H1 (cell line): ENCODE data around the gene HMGXB3. TPM values are rescaled to one million over a fixed set of nuclear protein-coding genes. Genes with fewer than 3 reads are reported as not detected.

Source experiments
- CTCF ChIA-PET: fragments of 300-600 bp; sonication (Branson Sonifier 250); formaldehyde crosslinking; loops from one replicate; lab custom pipeline; 2021; ENCODE audit not compliant: partially characterized antibody; lab: Charles Lee
- POLR2A ChIA-PET: fragments of 300-600 bp; sonication (Branson Sonifier 250); formaldehyde crosslinking; loops from one replicate; lab custom pipeline; 2021; ENCODE audit warnings: inconsistent platforms; ENCODE audit not compliant: partially characterized antibody; lab: Charles Lee
- DNase-seq, 2 experiments: peaks; one replicate each; pipeline versions ENCODE4 v3.0.0 to v3.0.0-alpha.2; 2010 to 2022; ENCODE audit warnings: low spot score in 2 of 2, low read depth in 1 of 2, mixed read lengths in 1 of 2
- FAIRE-seq: peaks from 2 replicates; lab custom pipeline; 2011; peaks lifted over from hg19 to GRCh38; lab: Jason Lieb, UNC
- H2AFZ ChIP-seq: 2 replicates; pipeline ENCODE4 v1.8.1; 2012; ENCODE audit warnings: low read length, inconsistent platforms
- H2AK5ac ChIP-seq: 2 replicates; pipeline ENCODE4 v1.6.1; 2013; ENCODE audit warnings: low read depth, low read length
- H2BK120ac ChIP-seq: replicated peaks from 2 replicates; pipeline ENCODE3; 2013; ENCODE audit warnings: low read depth, low read length, inconsistent platforms
- H2BK12ac ChIP-seq: 2 replicates; pipeline ENCODE4 v1.6.1; 2013; ENCODE audit warnings: low read depth, low read length
- H2BK15ac ChIP-seq: 2 replicates; pipeline ENCODE4 v1.6.1; 2013; ENCODE audit warnings: low read length
- H2BK20ac ChIP-seq: 2 replicates; pipeline ENCODE4 v1.6.1; 2013; ENCODE audit warnings: low read length
- H2BK5ac ChIP-seq: 2 replicates; pipeline ENCODE4 v1.6.1; 2013; ENCODE audit warnings: low read depth, low read length
- H3K14ac ChIP-seq: 2 replicates; pipeline ENCODE4 v1.6.1; 2013; ENCODE audit warnings: inconsistent platforms; ENCODE audit not compliant: insufficient read length
- H3K18ac ChIP-seq: 2 replicates; pipeline ENCODE4 v1.6.1; 2013; ENCODE audit warnings: low read length; ENCODE audit errors: extremely low read depth
- H3K23ac ChIP-seq: 2 replicates; pipeline ENCODE4 v1.6.1; 2013; ENCODE audit warnings: inconsistent platforms; ENCODE audit not compliant: insufficient read length
- H3K23me2 ChIP-seq: 2 replicates; pipeline ENCODE4 v1.6.1; 2013; ENCODE audit warnings: low read depth, low read length
- H3K27ac ChIP-seq: 2 replicates; pipeline ENCODE4 v1.6.1; 2011; ENCODE audit warnings: low read depth, low read length, inconsistent platforms
- H3K27me3 ChIP-seq, 4 experiments: replicated peaks in 1 of 4; 1 replicate in 1 of 4; 2 replicates in 3 of 4; pipeline versions ENCODE4 v1.6.1 to v1.8.1; 2011 to 2013; ENCODE audit warnings: low read length in 3 of 4, mild to moderate bottlenecking in 3 of 4, inconsistent platforms in 2 of 4, mixed read lengths in 2 of 4, moderate library complexity in 1 of 4; ENCODE audit not compliant: control insufficient read depth in 3 of 4, insufficient read depth in 3 of 4; ENCODE audit errors: extremely low read depth in 1 of 4
- H3K36me3 ChIP-seq, 4 experiments: 2 replicates each; pipeline versions ENCODE4 v1.6.1 to v1.8.1; 2011 to 2013; ENCODE audit warnings: mild to moderate bottlenecking in 4 of 4, low read length in 3 of 4, moderate library complexity in 2 of 4, control low read depth in 1 of 4, inconsistent platforms in 1 of 4; ENCODE audit not compliant: insufficient read depth in 4 of 4, control insufficient read depth in 2 of 4
- H3K4ac ChIP-seq: replicated peaks from 2 replicates; pipeline ENCODE3; 2013; ENCODE audit warnings: low read length, low read depth, mixed read lengths, inconsistent platforms; ENCODE audit not compliant: insufficient read length
- H3K4me1 ChIP-seq, 4 experiments: replicated peaks in 1 of 4; 1 replicate in 1 of 4; 2 replicates in 3 of 4; pipeline versions ENCODE4 v1.6.1 to v1.8.1; 2011 to 2013; ENCODE audit warnings: low read length in 3 of 4, inconsistent platforms in 2 of 4, mixed read lengths in 1 of 4; ENCODE audit not compliant: insufficient read depth in 4 of 4, control insufficient read depth in 3 of 4
- H3K4me2 ChIP-seq, 2 experiments: 2 replicates each; pipeline versions ENCODE4 v1.6.1 to v1.8.1; 2011 to 2013; ENCODE audit warnings: low read depth in 2 of 2, low read length in 2 of 2, control low read depth in 1 of 2, inconsistent platforms in 1 of 2, mild to moderate bottlenecking in 1 of 2; ENCODE audit not compliant: insufficient read depth in 1 of 2
- H3K4me3 ChIP-seq, 4 experiments: fragments of 200-600, 300-600 bp in 1 of 4; sonication (generic), shearing (Covaris generic), sonication (Bioruptor Twin) in 1 of 4; 2 replicates each; pipeline versions ENCODE4 v1.5.1 to v1.8.1; 2011 to 2016; ENCODE audit warnings: low read length in 4 of 4, low read depth in 3 of 4, control low read depth in 2 of 4, inconsistent platforms in 2 of 4, mild to moderate bottlenecking in 2 of 4, mixed read lengths in 1 of 4, moderate library complexity in 1 of 4; ENCODE audit not compliant: insufficient read depth in 2 of 4; ENCODE audit errors: extremely low read depth in 1 of 4
- H3K56ac ChIP-seq: replicated peaks from 2 replicates; pipeline ENCODE3; 2013; ENCODE audit warnings: low read depth, mild to moderate bottlenecking, mixed read lengths, low read length, inconsistent platforms; ENCODE audit not compliant: insufficient read length
- H3K79me1 ChIP-seq: 2 replicates; pipeline ENCODE4 v1.6.1; 2013; ENCODE audit warnings: low read depth, low read length, control low read depth
- H3K79me2 ChIP-seq, 2 experiments: 2 replicates each; pipeline versions ENCODE4 v1.6.1 to v1.8.1; 2012 to 2013; ENCODE audit warnings: low read length in 2 of 2, mild to moderate bottlenecking in 2 of 2, inconsistent platforms in 1 of 2; ENCODE audit not compliant: insufficient read depth in 2 of 2, control insufficient read depth in 1 of 2
- H3K9ac ChIP-seq, 4 experiments: replicated peaks in 1 of 4; 1 replicate in 1 of 4; 2 replicates in 3 of 4; pipeline versions ENCODE4 v1.6.1 to v1.8.1; 2011 to 2013; ENCODE audit warnings: low read depth in 3 of 4, low read length in 3 of 4, control low read depth in 2 of 4, mild to moderate bottlenecking in 2 of 4, moderate library complexity in 2 of 4, inconsistent platforms in 1 of 4; ENCODE audit errors: extremely low read depth in 1 of 4
- H3K9me3 ChIP-seq, 2 experiments: 2 replicates each; pipeline versions ENCODE4 v1.6.1 to v1.8.1; 2012 to 2013; ENCODE audit warnings: mild to moderate bottlenecking in 2 of 2, moderate library complexity in 2 of 2, control low read depth in 1 of 2, inconsistent platforms in 1 of 2, low read depth in 1 of 2, low read length in 1 of 2, mixed read lengths in 1 of 2; ENCODE audit not compliant: insufficient read depth in 2 of 2
- H4K20me1 ChIP-seq, 2 experiments: replicated peaks in 1 of 2; 2 replicates each; pipeline versions ENCODE3 to v1.8.1; 2011 to 2013; ENCODE audit warnings: inconsistent platforms in 2 of 2, low read length in 2 of 2, mild to moderate bottlenecking in 1 of 2; ENCODE audit not compliant: insufficient read depth in 2 of 2, control insufficient read depth in 1 of 2
- H4K5ac ChIP-seq: 2 replicates; pipeline ENCODE4 v1.6.1; 2013; ENCODE audit warnings: low read length, low read depth, mixed read lengths, inconsistent platforms; ENCODE audit not compliant: insufficient read length
- H4K8ac ChIP-seq: 2 replicates; pipeline ENCODE4 v1.8.0; 2013; ENCODE audit warnings: mild to moderate bottlenecking, moderate library complexity, low read length, inconsistent platforms; ENCODE audit not compliant: insufficient read depth; ENCODE audit errors: extremely low read depth
- H4K91ac ChIP-seq: replicated peaks from 2 replicates; pipeline ENCODE3; 2013; ENCODE audit warnings: low read length, mixed read lengths, inconsistent platforms; ENCODE audit not compliant: insufficient read length
- CTCF ChIP-seq, 3 experiments: IDR thresholded peaks; 1 replicate in 2 of 3; 2 replicates in 1 of 3; pipeline versions ENCODE4 v1.5.1 to v1.6.1; 2011; ENCODE audit warnings: low read length in 3 of 3, mild to moderate bottlenecking in 3 of 3, inconsistent platforms in 2 of 3, low read depth in 1 of 3, moderate library complexity in 1 of 3; ENCODE audit not compliant: insufficient read depth in 1 of 3; ENCODE audit errors: control extremely low read depth in 1 of 3
- HDAC2 ChIP-seq, 2 experiments: fragments of 300-600 bp in 1 of 2; sonication (generic) in 1 of 2; IDR thresholded peaks; 2 replicates each; pipeline ENCODE4 v1.6.1; 2011 to 2012; ENCODE audit warnings: low read depth in 2 of 2, low read length in 2 of 2, mild to moderate bottlenecking in 2 of 2, moderate library complexity in 2 of 2, borderline replicate concordance in 1 of 2, inconsistent platforms in 1 of 2
- RAD21 ChIP-seq, 2 experiments: IDR thresholded peaks in 1 of 2; conservative IDR thresholded peaks in 1 of 2; 2 replicates each; pipeline ENCODE4 v1.6.1; 2011; ENCODE audit warnings: low read depth in 2 of 2, low read length in 2 of 2, improper control_type of control experiment in 1 of 2, inconsistent platforms in 1 of 2, mild to moderate bottlenecking in 1 of 2, moderate library complexity in 1 of 2
- RFX5 ChIP-seq: IDR thresholded peaks from 2 replicates; pipeline ENCODE4 v1.6.1; 2011; ENCODE audit warnings: low read depth, low read length, improper control_type of control experiment, borderline replicate concordance
- WGBS, 2 experiments: shearing (Covaris generic) in 1 of 2; methylation state at CpG; one replicate each; pipeline versions ENCODE4 v1.1.6 to v1.1.7; 2013 to 2015; ENCODE audit warnings: low lambda C conversion rate in 2 of 2, mixed read lengths in 2 of 2, inconsistent platforms in 1 of 2, low coverage in 1 of 2, missing lambda C conversion rate in 1 of 2; ENCODE audit not compliant: insufficient replicate concordance in 2 of 2, insufficient coverage in 1 of 2, insufficient read length in 1 of 2; ENCODE audit errors: extremely low coverage in 1 of 2, missing lambda C conversion rate in 1 of 2; 5-methylcytosine and 5-hydroxymethylcytosine counted together
- polyA plus RNA-seq, 7 experiments: library from polyadenylated mRNA; depleted of rRNA in 3 of 7; stranded (reverse) in 5 of 7; unstranded in 2 of 7; fragments of >200 nt in 5 of 7; fragments of 200-250 nt in 2 of 7; gene quantifications; 1 replicate in 5 of 7; 2 replicates in 1 of 7; 4 replicates in 1 of 7; pipeline versions ENCODE4 v1.2.1 to v1.2.3, GENCODE V29; 2011 to 2013; ENCODE audit warnings: missing spikeins in 2 of 7, mixed read lengths in 2 of 7
- total RNA-seq: library from RNA; stranded (reverse); fragmentation: NEBNext Ultra II Directional; extraction: Animal tissue kit (Norgen Biotek cat#: 25700); gene quantifications from 2 replicates; pipeline ENCODE4 v1.2.1, GENCODE V29; 2021

HMGXB3 gene
- total and polyA plus RNA-seq, 2 of the 8 experiments (the other 6 are each of a cell fraction or from before 2014, with no cell fraction given) = 26.8 to 28.0 TPM

GRCh38 chr5:149951138-149951749 is 49.3 kb upstream of the HMGXB3 start:
- no peak overlapping the region for H2BK12ac ChIP-seq
- H3K14ac ChIP-seq = no peak overlapping the region
- TF ChIP-seq CTCF (IDR thresholded peaks at IDR 0.05; ENCODE audit: control extremely low read depth in 1 of 3, insufficient read depth in 1 of 3, low read depth in 1 of 3, low read length in 3 of 3) (peak; percentile 27 to 56 (median 29); a peak in 3 of 4 replicates), HDAC2 (IDR thresholded peaks at IDR 0.05; ENCODE audit: borderline replicate concordance in 1 of 2, low read depth in 2 of 2, low read length in 2 of 2) (no peak), RFX5 (no peak), RAD21 (IDR thresholded peaks at IDR 0.05 in 1 of 2, conservative IDR thresholded peaks at IDR 0.05 in 1 of 2; ENCODE audit: low read depth in 2 of 2, low read length in 2 of 2) (peak; percentile 10 to 29; a peak in 2 of 4 replicates)
- no peaks in the 10 kb centered on the region for H3K79me2 ChIP-seq
- no peak overlapping the region for H4K5ac ChIP-seq
- 72% methylated on average over 6 of the region's 6 CpGs; no CpG with 5 or more reads in 1 of the 2 experiments for WGBS, 2 experiments
- H3K18ac ChIP-seq = no peak overlapping the region
- no peaks in the 10 kb centered on the region for H4K20me1 ChIP-seq
- peak overlapping the region; percentile 63; the same call in 1 of the 2 replicates for H2AFZ ChIP-seq
- H2BK120ac ChIP-seq = no peak overlapping the region
- FAIRE-seq = no peak
- no peaks in the 10 kb centered on the region for H3K79me1 ChIP-seq
- H3K4me3 ChIP-seq = no peak overlapping the region
- H3K27ac ChIP-seq = no peak overlapping the region
- H2BK15ac ChIP-seq = no peak overlapping the region
- H3K9ac ChIP-seq = no peak overlapping the region
- H2AK5ac ChIP-seq = no peak overlapping the region; the same call in 1 of the 2 replicates
- DNase-seq = no peak
- no peak overlapping the region for H3K4me2 ChIP-seq
- no peaks in the 10 kb centered on the region for H3K9me3 ChIP-seq
- no peaks in the 10 kb centered on the region for H3K4me1 ChIP-seq
- H3K4ac ChIP-seq = no peak overlapping the region
- H3K27me3 ChIP-seq = no peaks in the 10 kb centered on the region
- no peaks in the 10 kb centered on the region for H3K36me3 ChIP-seq
- no peak overlapping the region for H4K91ac ChIP-seq
- H4K8ac ChIP-seq = no peak overlapping the region
- H2BK20ac ChIP-seq = no peak overlapping the region
- POLR2A ChIA-PET = interaction anchor here (0.8 kb wide), 1 partner anchor 10 kb away, joined by 4 read pairs; the partner anchor contains the start of gene SLC26A2
- H2BK5ac ChIP-seq = no peak overlapping the region
- no peak overlapping the region for H3K56ac ChIP-seq
- no peak overlapping the region for H3K23ac ChIP-seq
- CTCF ChIA-PET = interaction anchor here (0.6 to 9.8 kb wide), 18 partner anchors 10 to 173 kb away, joined by 3 to 104 read pairs (median 4); partner anchors contain the start of gene SLC26A2
- H3K23me2 ChIP-seq = no peaks in the 10 kb centered on the region
